Fibroblast of peridontal ligament (primary cell): ENCODE results near the gene IL17F.

Experiments used
- DNase-seq: peaks from one replicate; pipeline ENCODE4 v3.0.0-alpha.2; 2010; ENCODE audit errors: extremely low read depth

Gene IL17F

GRCh38 chr6:52190409-52190808 is 53.9 kb downstream of the IL17F start:
- no peak for DNase-seq

GRCh38 chr6:52189974-52190373 is 54.3 kb downstream of the IL17F start:
- DNase-seq = no peak

GRCh38 chr6:52187098-52187497 is 57.2 kb downstream of the IL17F start:
- DNase-seq = no peak
